Measurements from ENCODE around the gene KRT31.

KRT31 gene

DNA sequence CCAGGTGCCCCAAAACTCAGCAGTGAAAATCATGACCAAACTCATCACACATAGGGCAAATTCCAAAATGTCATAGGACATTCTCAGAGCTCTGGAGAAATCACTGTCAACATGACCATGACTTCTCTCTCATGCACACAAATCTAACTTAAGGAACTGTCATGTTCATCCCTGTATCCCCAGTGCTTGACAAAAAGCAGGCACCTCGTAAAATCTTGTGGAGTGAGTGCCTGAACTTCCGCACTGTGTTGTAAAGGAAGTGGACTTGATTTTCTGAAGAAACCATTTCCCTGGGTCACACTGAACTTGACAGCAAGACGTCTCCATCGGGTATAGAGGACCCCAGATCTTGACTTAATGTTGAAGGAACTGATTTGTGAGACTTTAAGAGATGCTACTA, 24.2 kb upstream of the KRT31 start:
- no peaks in the 10 kb centered on the region for H3K79me2 ChIP-seq (ENCODE audit: low read length)
- H3K4me1 ChIP-seq (ENCODE audit: low read length) = no peaks in the 10 kb centered on the region
- no peak for TF ChIP-seq EZH2phosphoT487 (IDR thresholded peaks at IDR 0.05; ENCODE audit: low read depth)
- TF ChIP-seq, protein P1, sequence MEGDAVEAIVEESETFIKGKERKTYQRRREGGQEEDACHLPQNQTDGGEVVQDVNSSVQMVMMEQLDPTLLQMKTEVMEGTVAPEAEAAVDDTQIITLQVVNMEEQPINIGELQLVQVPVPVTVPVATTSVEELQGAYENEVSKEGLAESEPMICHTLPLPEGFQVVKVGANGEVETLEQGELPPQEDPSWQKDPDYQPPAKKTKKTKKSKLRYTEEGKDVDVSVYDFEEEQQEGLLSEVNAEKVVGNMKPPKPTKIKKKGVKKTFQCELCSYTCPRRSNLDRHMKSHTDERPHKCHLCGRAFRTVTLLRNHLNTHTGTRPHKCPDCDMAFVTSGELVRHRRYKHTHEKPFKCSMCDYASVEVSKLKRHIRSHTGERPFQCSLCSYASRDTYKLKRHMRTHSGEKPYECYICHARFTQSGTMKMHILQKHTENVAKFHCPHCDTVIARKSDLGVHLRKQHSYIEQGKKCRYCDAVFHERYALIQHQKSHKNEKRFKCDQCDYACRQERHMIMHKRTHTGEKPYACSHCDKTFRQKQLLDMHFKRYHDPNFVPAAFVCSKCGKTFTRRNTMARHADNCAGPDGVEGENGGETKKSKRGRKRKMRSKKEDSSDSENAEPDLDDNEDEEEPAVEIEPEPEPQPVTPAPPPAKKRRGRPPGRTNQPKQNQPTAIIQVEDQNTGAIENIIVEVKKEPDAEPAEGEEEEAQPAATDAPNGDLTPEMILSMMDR (IDR thresholded peaks at IDR 0.05; ENCODE audit: low read depth, low read length) = no peak
- H3K27ac ChIP-seq (ENCODE audit: low read length) = no peak overlapping the region
- no peaks in the 10 kb centered on the region for H3K9me3 ChIP-seq (ENCODE audit: insufficient read depth, low read length)
- H3K27me3 ChIP-seq (ENCODE audit: low read depth, low read length) = no peaks in the 10 kb centered on the region
- H4K20me1 ChIP-seq (ENCODE audit: insufficient read depth, low read length) = no peaks in the 10 kb centered on the region
- no peaks in the 10 kb centered on the region for H3K36me3 ChIP-seq (replicated peaks; ENCODE audit: low read depth, low read length)
- no peak overlapping the region for H3K9ac ChIP-seq (ENCODE audit: low read length)
- no peak overlapping the region for H2AFZ ChIP-seq (ENCODE audit: low read depth, low read length)
- no peak overlapping the region for H3K4me2 ChIP-seq (ENCODE audit: low read length)
- H3K4me3 ChIP-seq (ENCODE audit: low read length) = no peak overlapping the region

DNA sequence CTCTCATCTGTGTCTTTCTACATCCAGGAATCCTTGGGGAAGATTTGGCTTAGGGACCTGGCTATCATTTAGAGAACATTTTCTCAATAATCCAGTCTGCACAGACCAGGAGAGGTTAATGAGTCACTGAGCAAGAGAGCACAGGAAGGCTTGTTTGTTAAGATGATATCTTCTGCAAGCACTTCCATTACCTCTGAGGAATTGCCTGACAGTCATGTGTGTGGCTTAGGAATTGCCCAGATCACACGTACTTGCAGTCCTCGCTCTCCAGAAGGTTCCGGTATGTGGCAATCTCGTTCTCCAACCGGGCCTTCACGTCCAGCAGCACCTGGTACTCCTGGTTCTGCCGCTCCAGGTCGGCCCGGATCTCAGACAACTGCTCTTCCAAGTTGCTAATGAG, 23.7 kb upstream of the KRT31 start:
- H3K27ac ChIP-seq (ENCODE audit: low read length) = no peak overlapping the region
- H2AFZ ChIP-seq (ENCODE audit: low read depth, low read length) = no peak overlapping the region
- H4K20me1 ChIP-seq (ENCODE audit: insufficient read depth, low read length) = no peaks in the 10 kb centered on the region
- H3K4me2 ChIP-seq (ENCODE audit: low read length) = no peak overlapping the region
- no peak overlapping the region for H3K9ac ChIP-seq (ENCODE audit: low read length)
- H3K4me1 ChIP-seq (ENCODE audit: low read length) = no peaks in the 10 kb centered on the region
- no peaks in the 10 kb centered on the region for H3K27me3 ChIP-seq (ENCODE audit: low read depth, low read length)
- H3K36me3 ChIP-seq (replicated peaks; ENCODE audit: low read depth, low read length) = no peaks in the 10 kb centered on the region
- H3K79me2 ChIP-seq (ENCODE audit: low read length) = no peaks in the 10 kb centered on the region
- no peak overlapping the region for H3K4me3 ChIP-seq (ENCODE audit: low read length)
- TF ChIP-seq EZH2phosphoT487 (IDR thresholded peaks at IDR 0.05; ENCODE audit: low read depth) = no peak
- TF ChIP-seq, protein P1 (IDR thresholded peaks at IDR 0.05; ENCODE audit: low read depth, low read length) = no peak
- no peaks in the 10 kb centered on the region for H3K9me3 ChIP-seq (ENCODE audit: insufficient read depth, low read length)

DNA sequence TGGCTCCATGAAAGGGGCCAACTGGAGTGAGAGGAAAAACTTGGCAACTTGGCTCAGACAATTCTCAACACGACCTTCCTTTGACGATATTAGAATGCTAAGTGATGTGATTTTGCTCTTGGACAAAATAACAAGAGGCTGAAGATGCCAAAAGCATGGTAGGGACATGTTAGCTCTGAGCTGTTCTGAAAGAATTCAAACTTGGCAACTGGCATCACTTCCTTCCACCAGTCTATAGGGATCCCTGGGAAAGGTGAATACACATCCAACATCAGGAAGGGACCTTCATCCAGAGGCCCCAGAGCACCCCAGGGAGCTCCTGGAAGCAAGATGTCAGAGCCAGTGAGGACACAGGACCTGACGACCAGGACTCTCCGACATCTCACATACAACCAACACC, 22.7 kb upstream of the KRT31 start:
- no peaks in the 10 kb centered on the region for H4K20me1 ChIP-seq (ENCODE audit: insufficient read depth, low read length)
- H3K4me2 ChIP-seq (ENCODE audit: low read length) = no peak overlapping the region
- H3K79me2 ChIP-seq (ENCODE audit: low read length) = no peaks in the 10 kb centered on the region
- no peak for TF ChIP-seq EZH2phosphoT487 (IDR thresholded peaks at IDR 0.05; ENCODE audit: low read depth)
- TF ChIP-seq, protein P1 (IDR thresholded peaks at IDR 0.05; ENCODE audit: low read depth, low read length) = no peak
- H3K4me1 ChIP-seq (ENCODE audit: low read length) = no peaks in the 10 kb centered on the region
- no peak overlapping the region for H3K27ac ChIP-seq (ENCODE audit: low read length)
- no peaks in the 10 kb centered on the region for H3K36me3 ChIP-seq (replicated peaks; ENCODE audit: low read depth, low read length)
- no peaks in the 10 kb centered on the region for H3K27me3 ChIP-seq (ENCODE audit: low read depth, low read length)
- H3K9ac ChIP-seq (ENCODE audit: low read length) = no peak overlapping the region
- H3K9me3 ChIP-seq (ENCODE audit: insufficient read depth, low read length) = no peaks in the 10 kb centered on the region
- no peak overlapping the region for H3K4me3 ChIP-seq (ENCODE audit: low read length)
- H2AFZ ChIP-seq (ENCODE audit: low read depth, low read length) = no peak overlapping the region

DNA sequence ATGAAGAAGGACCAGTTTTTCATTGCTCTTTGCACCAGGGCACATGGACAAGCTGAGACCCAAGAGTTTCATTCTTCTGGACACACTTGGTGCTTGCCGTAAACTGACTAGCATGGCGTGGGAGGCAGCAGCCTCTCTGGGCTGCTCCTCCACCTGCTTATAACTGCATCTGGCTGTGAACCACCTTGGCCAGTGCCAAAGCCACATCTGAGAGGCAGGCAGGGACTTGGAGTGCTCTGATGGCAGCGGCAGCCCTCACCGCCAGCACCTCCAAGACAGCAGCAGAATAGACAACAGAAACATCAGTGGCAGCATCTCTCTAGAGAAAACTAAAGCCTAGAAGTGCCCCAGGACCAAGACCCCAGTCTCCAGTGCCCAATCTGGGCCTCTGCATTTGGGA, 22.3 kb upstream of the KRT31 start:
- Histone ChIP-seq H3K9me3 (ENCODE audit: insufficient read depth, low read length) (no peaks in the 10 kb centered on the region), H3K4me2 (ENCODE audit: low read length) (no peak overlapping the region), H2AFZ (ENCODE audit: low read depth, low read length) (no peak overlapping the region), H3K27me3 (ENCODE audit: low read depth, low read length) (no peaks in the 10 kb centered on the region), H3K27ac (ENCODE audit: low read length) (no peak overlapping the region), H3K4me3 (ENCODE audit: low read length) (no peak overlapping the region), H3K79me2 (ENCODE audit: low read length) (no peaks in the 10 kb centered on the region), H3K9ac (ENCODE audit: low read length) (no peak overlapping the region), H3K36me3 (replicated peaks; ENCODE audit: low read depth, low read length) (no peaks in the 10 kb centered on the region), H4K20me1 (ENCODE audit: insufficient read depth, low read length) (no peaks in the 10 kb centered on the region), H3K4me1 (ENCODE audit: low read length) (no peaks in the 10 kb centered on the region)
- no peak for TF ChIP-seq EZH2phosphoT487 (IDR thresholded peaks at IDR 0.05; ENCODE audit: low read depth)
- TF ChIP-seq, protein P1 (IDR thresholded peaks at IDR 0.05; ENCODE audit: low read depth, low read length) = no peak
